ENCODE measurements around the gene HCFC1R1.

HCFC1R1 gene

DNA sequence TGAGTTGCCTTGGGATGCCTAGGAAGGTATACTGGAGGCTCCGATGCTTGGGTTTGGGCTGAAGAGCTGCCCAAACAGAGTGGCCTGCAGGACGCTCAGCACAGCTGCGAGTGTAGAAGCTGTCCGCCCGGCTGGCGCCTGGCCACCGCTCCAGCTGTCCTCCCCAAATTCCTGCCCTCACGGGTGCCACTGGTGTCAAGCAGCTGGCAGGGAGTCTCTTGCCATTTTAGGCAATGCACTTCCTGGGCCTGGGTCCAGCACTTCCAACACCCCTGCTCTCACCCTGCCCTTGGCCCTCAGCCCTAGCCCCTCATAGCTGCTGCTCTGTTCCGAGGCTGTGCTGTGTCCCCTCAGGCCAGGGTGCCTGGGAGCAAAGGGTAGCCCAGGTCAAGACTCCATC is 38.3 kb downstream of the HCFC1R1 start:
- H3K4me3 ChIP-seq (ENCODE audit: low read depth in 1 of 2, low read length in 2 of 2), result no peak overlapping the region
- H3K36me3 ChIP-seq (ENCODE audit: insufficient read depth, low read length), result no peaks in the 10 kb centered on the region
- no peaks in the 10 kb centered on the region for H3K9me3 ChIP-seq (ENCODE audit: low read length)
- no peak overlapping the region for H3K9ac ChIP-seq (ENCODE audit: low read length)
- H3K4me1 ChIP-seq (ENCODE audit: insufficient read depth, low read length), result no peaks in the 10 kb centered on the region
- peaks cover 0 to 12% of the 10 kb centered on the region in 2 donors for H3K27me3 ChIP-seq (ENCODE audit: control insufficient read depth in 1 of 2, insufficient read depth in 2 of 2, low read length in 2 of 2)
- no peak overlapping the region for H3K27ac ChIP-seq (ENCODE audit: low read depth, low read length)

DNA sequence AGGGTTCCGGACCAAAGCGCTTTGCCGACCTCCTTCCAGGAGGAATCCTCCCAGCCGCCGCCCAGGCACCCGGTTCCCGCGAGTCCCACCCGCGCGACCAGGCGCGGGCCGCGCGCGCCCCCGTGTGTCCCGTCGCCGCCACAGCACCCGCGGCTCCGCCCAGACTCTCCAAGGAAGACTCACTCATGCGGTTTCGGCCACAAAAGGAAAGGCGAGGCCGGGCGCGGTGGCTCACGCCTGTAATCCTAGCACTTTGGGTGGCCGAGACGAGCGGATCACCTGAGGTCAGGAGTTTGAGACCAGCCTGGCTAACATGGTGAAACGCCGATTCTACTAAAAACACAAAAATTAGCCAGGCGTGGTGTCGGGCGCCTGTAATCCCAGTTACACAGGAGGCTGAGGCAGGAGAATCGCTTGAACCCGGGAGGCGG is 40.0 kb downstream of the HCFC1R1 start:
- Histone ChIP-seq H3K9me3 (ENCODE audit: low read length) (no peaks in the 10 kb centered on the region), H3K4me1 (ENCODE audit: insufficient read depth, low read length) (no peaks in the 10 kb centered on the region), H3K36me3 (ENCODE audit: insufficient read depth, low read length) (no peaks in the 10 kb centered on the region), H3K9ac (ENCODE audit: low read length) (no peak overlapping the region), H3K4me3 (ENCODE audit: low read depth in 1 of 2, low read length in 2 of 2) (no peak overlapping the region), H3K27me3 (ENCODE audit: control insufficient read depth in 1 of 2, insufficient read depth in 2 of 2, low read length in 2 of 2) (peaks cover 0 to 11% of the 10 kb centered on the region in 2 donors), H3K27ac (ENCODE audit: low read depth, low read length) (no peak overlapping the region)

DNA sequence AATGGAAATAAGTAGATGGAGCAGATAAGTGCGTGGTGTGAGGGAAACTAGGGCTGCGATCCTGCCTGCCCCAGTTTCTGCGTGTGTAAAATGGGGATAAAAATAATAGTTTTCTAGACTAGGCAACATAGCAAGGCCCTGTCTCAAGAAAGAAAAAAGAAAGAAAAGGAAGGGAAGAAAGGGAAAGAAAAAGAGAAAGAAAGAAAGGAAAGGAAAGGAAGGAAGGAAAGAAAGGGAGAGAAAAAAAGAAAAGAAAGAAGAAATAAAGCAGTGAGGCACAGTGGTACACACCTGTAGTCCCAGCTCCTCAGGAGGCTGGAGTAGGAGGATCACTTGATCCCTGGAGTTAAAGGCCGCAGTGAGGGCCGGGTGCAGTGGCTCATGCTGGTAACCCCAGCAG is 41.3 kb downstream of the HCFC1R1 start:
- Histone ChIP-seq H3K36me3 (ENCODE audit: insufficient read depth, low read length) (no peaks in the 10 kb centered on the region), H3K4me3 (ENCODE audit: low read depth in 1 of 2, low read length in 2 of 2) (no peak overlapping the region), H3K9ac (ENCODE audit: low read length) (no peak overlapping the region), H3K4me1 (ENCODE audit: insufficient read depth, low read length) (no peaks in the 10 kb centered on the region), H3K27me3 (ENCODE audit: control insufficient read depth in 1 of 2, insufficient read depth in 2 of 2, low read length in 2 of 2) (peaks cover 0 to 18% of the 10 kb centered on the region in 2 donors), H3K9me3 (ENCODE audit: low read length) (no peaks in the 10 kb centered on the region), H3K27ac (ENCODE audit: low read depth, low read length) (no peak overlapping the region)

DNA sequence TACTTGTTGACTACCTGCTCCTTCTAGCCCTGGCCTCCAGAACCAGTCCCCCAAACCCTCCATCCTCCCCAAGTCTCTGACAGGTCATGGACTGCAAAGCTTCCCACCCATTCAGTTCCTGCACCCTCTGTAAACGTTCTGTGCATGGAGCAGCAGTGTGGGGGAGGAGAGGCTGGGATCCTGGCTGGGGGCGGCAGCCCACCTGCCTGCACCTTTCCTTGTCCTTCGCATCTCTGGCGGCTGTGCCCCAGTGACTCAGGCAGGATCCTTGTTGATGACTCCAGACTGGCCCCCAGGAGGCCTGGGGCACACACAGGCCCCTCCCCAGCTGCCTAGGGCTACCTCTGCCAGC is 41.9 kb downstream of the HCFC1R1 start:
- H3K27me3 ChIP-seq (ENCODE audit: control insufficient read depth in 1 of 2, insufficient read depth in 2 of 2, low read length in 2 of 2), result peaks cover 0 to 18% of the 10 kb centered on the region in 2 donors
- H3K4me1 ChIP-seq (ENCODE audit: insufficient read depth, low read length), result no peaks in the 10 kb centered on the region
- no peak overlapping the region for H3K4me3 ChIP-seq (ENCODE audit: low read depth in 1 of 2, low read length in 2 of 2)
- no peak overlapping the region for H3K27ac ChIP-seq (ENCODE audit: low read depth, low read length)
- no peaks in the 10 kb centered on the region for H3K36me3 ChIP-seq (ENCODE audit: insufficient read depth, low read length)
- H3K9me3 ChIP-seq (ENCODE audit: low read length), result no peaks in the 10 kb centered on the region
- H3K9ac ChIP-seq (ENCODE audit: low read length), result no peak overlapping the region

GRCh38 chr16:2981177-2981898 is 42.4 kb downstream of the HCFC1R1 start:
- no peaks in the 10 kb centered on the region for H3K9me3 ChIP-seq (ENCODE audit: low read length)
- no peaks in the 10 kb centered on the region for H3K36me3 ChIP-seq (ENCODE audit: insufficient read depth, low read length)
- H3K4me1 ChIP-seq (ENCODE audit: insufficient read depth, low read length), result no peaks in the 10 kb centered on the region
- peak overlapping the region in 1 of 2 donors; percentile 86 for H3K4me3 ChIP-seq (ENCODE audit: low read depth in 1 of 2, low read length in 2 of 2)
- H3K27ac ChIP-seq (ENCODE audit: low read depth, low read length), result peak overlapping the region; percentile 92
- peak overlapping the region; percentile 71 for H3K9ac ChIP-seq (ENCODE audit: low read length)
- peaks cover 0 to 18% of the 10 kb centered on the region in 2 donors for H3K27me3 ChIP-seq (ENCODE audit: control insufficient read depth in 1 of 2, insufficient read depth in 2 of 2, low read length in 2 of 2)

DNA sequence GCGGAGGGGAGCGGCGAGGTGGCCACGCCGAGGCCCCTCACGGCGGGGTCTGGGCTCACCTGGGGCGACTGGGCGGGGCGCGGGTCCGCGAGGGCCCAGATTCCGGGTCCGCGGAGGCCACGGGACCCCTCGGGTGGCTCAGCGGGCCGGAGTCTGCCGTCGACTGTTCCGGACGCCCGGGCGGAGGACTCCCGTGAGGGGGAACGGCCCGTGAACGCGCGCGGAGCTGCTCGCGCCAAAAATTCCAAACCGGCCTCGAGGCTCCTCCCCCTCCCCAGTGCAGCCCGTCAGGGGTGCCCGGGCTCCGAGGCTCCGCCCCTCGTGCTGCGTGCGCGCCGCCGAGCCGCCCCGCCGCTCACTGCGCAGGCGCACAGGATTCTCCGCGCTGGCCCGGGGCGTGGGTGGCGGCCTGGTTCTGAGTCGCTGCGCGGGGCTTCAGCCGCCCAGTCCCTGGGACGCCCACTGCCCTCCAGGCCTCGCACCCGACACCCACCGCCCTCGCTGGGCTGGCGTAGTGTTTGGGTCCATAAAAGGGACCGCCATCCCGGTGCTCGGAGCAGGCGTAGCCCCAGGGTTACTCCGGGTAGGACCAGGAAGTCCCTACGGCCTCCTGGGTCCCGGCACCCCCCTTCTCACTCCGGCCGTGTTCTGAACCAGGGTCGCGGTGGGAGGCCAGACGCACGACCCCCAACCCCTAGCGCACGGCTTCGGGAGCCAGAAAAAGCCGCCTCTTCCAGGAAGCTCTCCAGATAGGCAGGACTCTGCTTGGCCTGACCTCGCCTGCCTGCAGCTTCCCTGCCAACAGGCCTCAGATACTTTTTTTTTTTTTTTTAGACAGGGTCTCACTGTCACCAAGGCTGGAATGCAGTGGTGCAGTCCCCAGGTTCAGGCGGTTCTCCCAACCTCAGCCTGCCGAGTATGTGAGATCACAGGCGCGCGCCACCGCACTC is 43.2 kb downstream of the HCFC1R1 start, which contains the start of gene PKMYT1:
TSS of gene PKMYT1 (minus strand) at position 220 of the 950 bp plus-strand sequence. CDS start 789 bp downstream, outside the sequence.
- Histone ChIP-seq H3K9me3 (ENCODE audit: low read length) (no peaks in the 10 kb centered on the region), H3K4me3 (ENCODE audit: low read depth in 1 of 2, low read length in 2 of 2) (peak within 1 kb of the TSS; percentile 71 to 86), H3K9ac (ENCODE audit: low read length) (peak within 1 kb of the TSS; percentile 71), H3K27ac (ENCODE audit: low read depth, low read length) (peak within 1 kb of the TSS; percentile 92), H3K27me3 (ENCODE audit: control insufficient read depth in 1 of 2, insufficient read depth in 2 of 2, low read length in 2 of 2) (peaks cover 0 to 21% of the 10 kb centered on the region in 2 donors), H3K4me1 (ENCODE audit: insufficient read depth, low read length) (no peaks in the 10 kb centered on the region), H3K36me3 (ENCODE audit: insufficient read depth, low read length) (no peaks in the 10 kb centered on the region)

DNA sequence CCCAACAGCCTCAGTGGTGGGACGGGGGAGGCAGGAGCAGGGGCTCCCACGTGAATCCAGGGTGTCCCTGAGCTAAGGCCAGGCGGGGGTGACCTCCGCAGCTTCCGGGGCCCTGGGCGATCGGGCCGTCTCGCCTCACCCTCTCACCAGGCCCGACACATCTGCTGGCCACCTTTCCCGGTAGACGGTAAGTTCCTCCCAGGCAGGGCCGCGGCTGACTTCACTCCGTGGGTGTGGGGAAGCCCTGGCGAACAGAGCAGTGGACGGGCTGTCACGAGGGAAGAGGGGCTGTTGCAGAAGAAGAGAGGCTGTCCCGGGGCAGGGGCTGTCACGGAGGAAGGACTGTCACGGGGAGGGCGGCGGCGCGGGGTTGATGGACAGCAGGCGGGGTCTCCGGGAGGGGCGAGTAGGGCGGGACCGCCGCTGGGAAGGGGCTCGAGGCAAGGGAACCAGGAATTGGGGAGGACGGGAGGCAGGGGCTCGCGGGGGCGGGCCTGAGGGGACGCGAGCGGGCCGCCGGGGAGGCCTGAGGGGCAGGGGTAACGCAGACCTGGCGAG is 44.0 kb downstream of the HCFC1R1 start:
- Histone ChIP-seq H3K9me3 (ENCODE audit: low read length) (no peaks in the 10 kb centered on the region), H3K4me3 (ENCODE audit: low read depth in 1 of 2, low read length in 2 of 2) (peak overlapping the region in 1 of 2 donors; percentile 38), H3K4me1 (ENCODE audit: insufficient read depth, low read length) (no peaks in the 10 kb centered on the region), H3K36me3 (ENCODE audit: insufficient read depth, low read length) (no peaks in the 10 kb centered on the region), H3K27ac (ENCODE audit: low read depth, low read length) (no peak overlapping the region), H3K27me3 (ENCODE audit: control insufficient read depth in 1 of 2, insufficient read depth in 2 of 2, low read length in 2 of 2) (peaks cover 0 to 21% of the 10 kb centered on the region in 2 donors), H3K9ac (ENCODE audit: low read length) (no peak overlapping the region)

GRCh38 chr16:2977440-2977839 is 46.3 kb downstream of the HCFC1R1 start:
- Histone ChIP-seq H3K27me3 (ENCODE audit: control insufficient read depth in 1 of 2, insufficient read depth in 2 of 2, low read length in 2 of 2) (peaks cover 0 to 21% of the 10 kb centered on the region in 2 donors), H3K4me1 (ENCODE audit: insufficient read depth, low read length) (no peaks in the 10 kb centered on the region), H3K4me3 (ENCODE audit: low read depth in 1 of 2, low read length in 2 of 2) (no peak overlapping the region), H3K27ac (ENCODE audit: low read depth, low read length) (no peak overlapping the region), H3K36me3 (ENCODE audit: insufficient read depth, low read length) (no peaks in the 10 kb centered on the region), H3K9me3 (ENCODE audit: low read length) (no peaks in the 10 kb centered on the region), H3K9ac (ENCODE audit: low read length) (no peak overlapping the region)

GRCh38 chr16:2976673-2977072 is 47.1 kb downstream of the HCFC1R1 start:
- Histone ChIP-seq H3K9me3 (ENCODE audit: low read length) (no peaks in the 10 kb centered on the region), H3K27me3 (ENCODE audit: control insufficient read depth in 1 of 2, insufficient read depth in 2 of 2, low read length in 2 of 2) (peaks cover 0 to 23% of the 10 kb centered on the region in 2 donors), H3K27ac (ENCODE audit: low read depth, low read length) (no peak overlapping the region), H3K4me1 (ENCODE audit: insufficient read depth, low read length) (no peaks in the 10 kb centered on the region), H3K4me3 (ENCODE audit: low read depth in 1 of 2, low read length in 2 of 2) (no peak overlapping the region), H3K9ac (ENCODE audit: low read length) (no peak overlapping the region), H3K36me3 (ENCODE audit: insufficient read depth, low read length) (no peaks in the 10 kb centered on the region)

GRCh38 chr16:2976201-2976600 is 47.5 kb downstream of the HCFC1R1 start:
- Histone ChIP-seq H3K4me1 (ENCODE audit: insufficient read depth, low read length) (no peaks in the 10 kb centered on the region), H3K4me3 (ENCODE audit: low read depth in 1 of 2, low read length in 2 of 2) (no peak overlapping the region), H3K36me3 (ENCODE audit: insufficient read depth, low read length) (no peaks in the 10 kb centered on the region), H3K9me3 (ENCODE audit: low read length) (no peaks in the 10 kb centered on the region), H3K27ac (ENCODE audit: low read depth, low read length) (no peak overlapping the region), H3K9ac (ENCODE audit: low read length) (no peak overlapping the region), H3K27me3 (ENCODE audit: control insufficient read depth in 1 of 2, insufficient read depth in 2 of 2, low read length in 2 of 2) (peaks cover 0 to 28% of the 10 kb centered on the region in 2 donors)

DNA sequence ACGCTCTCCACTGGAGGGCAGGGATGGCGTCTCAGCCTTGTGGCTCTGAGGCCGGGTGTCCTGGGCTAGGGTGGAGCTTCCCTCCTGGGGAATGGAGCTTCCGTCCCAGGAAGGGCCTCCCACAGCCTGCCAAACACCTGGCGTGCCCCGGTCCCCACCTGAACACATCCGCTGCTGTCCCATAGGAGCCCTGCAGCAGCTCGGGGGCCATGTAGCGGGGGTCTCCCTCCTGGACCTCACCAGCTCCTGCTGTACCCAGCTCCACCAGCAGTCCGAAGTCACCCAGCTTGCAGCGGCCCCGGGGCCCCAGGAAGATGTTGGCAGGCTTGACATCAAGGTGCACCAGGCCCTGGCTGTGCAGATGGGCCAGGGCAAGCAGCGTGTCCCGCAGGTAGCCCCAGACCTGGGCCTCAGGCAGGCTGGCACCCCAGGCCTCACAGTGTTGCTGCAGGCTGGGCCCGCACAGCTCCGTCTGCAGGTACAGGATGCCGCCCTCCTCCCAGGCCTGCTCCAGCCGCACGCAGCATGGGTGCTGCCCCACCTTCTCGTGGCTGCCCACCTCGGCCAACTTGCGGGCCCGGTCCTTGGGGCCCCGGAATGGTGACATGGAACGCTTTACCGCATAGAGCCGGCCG is 48.5 kb downstream of the HCFC1R1 start:
- Histone ChIP-seq H3K4me1 (ENCODE audit: insufficient read depth, low read length) (no peaks in the 10 kb centered on the region), H3K9ac (ENCODE audit: low read length) (no peak overlapping the region), H3K36me3 (ENCODE audit: insufficient read depth, low read length) (no peaks in the 10 kb centered on the region), H3K27ac (ENCODE audit: low read depth, low read length) (no peak overlapping the region), H3K27me3 (ENCODE audit: control insufficient read depth in 1 of 2, insufficient read depth in 2 of 2, low read length in 2 of 2) (peaks cover 0 to 33% of the 10 kb centered on the region in 2 donors), H3K4me3 (ENCODE audit: low read depth in 1 of 2, low read length in 2 of 2) (no peak overlapping the region), H3K9me3 (ENCODE audit: low read length) (no peaks in the 10 kb centered on the region)
